PC-3 (cell line): ENCODE measurements around the gene WNT7B. TPM values are rescaled to one million over a fixed set of nuclear protein-coding genes. Genes with fewer than 3 reads are reported as not detected.

Experiments
- ATAC-seq: fragments of 200-7000 bp; cut with Tn5 transposase; 2 replicates; pipeline ENCODE4 v1.9.1; 2020; ENCODE audit warnings: mild to moderate bottlenecking, moderate library complexity
- BruUV-seq: library from RNA; stranded (reverse); fragments of 400-500 nt; replicated peaks from 2 replicates; lab custom pipeline; 2021; lab: Mats Ljungman, UMichigan
- CTCF ChIA-PET: fragments of 300-600 bp; sonication (Branson Sonifier 250); formaldehyde crosslinking; loops from one replicate; lab custom pipeline; 2022; ENCODE audit warnings: antibody characterized with exemption; lab: Charles Lee
- POLR2A ChIA-PET: fragments of 300-600 bp; sonication (Branson Sonifier 250); formaldehyde crosslinking; loops from one replicate; lab custom pipeline; 2022; ENCODE audit warnings: antibody characterized with exemption; ENCODE audit not compliant: unreplicated experiment; lab: Charles Lee
- DNase-seq: peaks from one replicate; pipeline ENCODE4 v3.0.0-alpha.2; 2015
- H2AFZ ChIP-seq: fragments of 300-600 bp; sonication (generic); 2 replicates; pipeline ENCODE4 v1.6.0; 2016; ENCODE audit warnings: antibody characterized with exemption, low read length
- H3F3A ChIP-seq: fragments of 300-600 bp; sonication (generic); one replicate; pipeline ENCODE4 v1.6.0; 2017; ENCODE audit warnings: antibody characterized with exemption, low read length, control low read depth, mild to moderate bottlenecking; ENCODE audit not compliant: unreplicated experiment
- H3K27ac ChIP-seq: fragments of 300-600 bp; sonication (generic); 2 replicates; pipeline ENCODE4 v1.5.1; 2016; ENCODE audit warnings: mild to moderate bottlenecking, low read length
- H3K27me3 ChIP-seq: fragments of 300-600 bp; sonication (generic); 2 replicates; pipeline ENCODE4 v1.6.1; 2016; ENCODE audit warnings: low read length, mixed read lengths
- H3K36me3 ChIP-seq: fragments of 300-600 bp; sonication (generic); 2 replicates; pipeline ENCODE4 v1.6.1; 2016; ENCODE audit warnings: low read depth, mixed run types, low read length, mixed read lengths
- H3K4me1 ChIP-seq: fragments of 300-600 bp; sonication (generic); 2 replicates; pipeline ENCODE4 v1.5.1; 2016; ENCODE audit warnings: low read length; ENCODE audit not compliant: insufficient read depth
- H3K4me2 ChIP-seq: fragments of 300-600 bp; sonication (generic); 2 replicates; pipeline ENCODE4 v1.6.0; 2016; ENCODE audit warnings: low read length
- H3K4me3 ChIP-seq: fragments of 300-600 bp; sonication (generic); 2 replicates; pipeline ENCODE4 v1.5.1; 2016; ENCODE audit warnings: mild to moderate bottlenecking, low read length, mixed read lengths
- H3K79me2 ChIP-seq: fragments of 300-600 bp; sonication (generic); 2 replicates; pipeline ENCODE4 v1.6.1; 2017; ENCODE audit warnings: low read length, mixed read lengths
- H3K9ac ChIP-seq: fragments of 300-600 bp; sonication (generic); 2 replicates; pipeline ENCODE4 v1.6.0; 2016; ENCODE audit warnings: mild to moderate bottlenecking, low read length
- H3K9me2 ChIP-seq: fragments of 300-600 bp; sonication (generic); replicated peaks from 2 replicates; pipeline ENCODE4 v1.6.1; 2016; ENCODE audit warnings: mixed run types, low read length, mixed read lengths
- H3K9me3 ChIP-seq: fragments of 300-600 bp; sonication (generic); 2 replicates; pipeline ENCODE4 v1.6.1; 2016; ENCODE audit warnings: low read length, mixed read lengths
- H4K20me1 ChIP-seq: fragments of 300-600 bp; sonication (generic); 2 replicates; pipeline ENCODE4 v1.6.1; 2016; ENCODE audit warnings: low read length, mixed read lengths
- EZH2 ChIP-seq: fragments of 300-600 bp; sonication (generic); IDR thresholded peaks from one replicate; pipeline ENCODE4 v1.6.1; 2017; ENCODE audit warnings: antibody characterized with exemption, mild to moderate bottlenecking, low read length; ENCODE audit not compliant: unreplicated experiment
- EZH2phosphoT487 ChIP-seq: fragments of 300-600 bp; sonication (generic); IDR thresholded peaks from 2 replicates; pipeline ENCODE4 v1.6.1; 2018; ENCODE audit warnings: mild to moderate bottlenecking, antibody characterized with exemption, low read length, borderline replicate concordance
- intact Hi-C: fragments of 100-400 bp; cut with micrococcal nuclease; formaldehyde crosslinking; loops from 2 replicates; pipeline ENCODE4 v1.9.0; 2023
- total RNA-seq: library from RNA; depleted of rRNA; stranded (reverse); fragments of >200 nt; gene quantifications from 2 replicates; pipeline ENCODE4 v1.2.3, GENCODE V29; 2014
- TF ChIP-seq, protein P1 (sequence below): fragments of 300-600 bp; sonication (generic); conservative IDR thresholded peaks from 2 replicates; pipeline ENCODE4 v1.5.1; 2017; ENCODE audit warnings: antibody characterized with exemption, low read depth, mild to moderate bottlenecking, low read length

Gene WNT7B
- total RNA-seq, 1 experiment from 2014 or later: 42.0 TPM

DNA sequence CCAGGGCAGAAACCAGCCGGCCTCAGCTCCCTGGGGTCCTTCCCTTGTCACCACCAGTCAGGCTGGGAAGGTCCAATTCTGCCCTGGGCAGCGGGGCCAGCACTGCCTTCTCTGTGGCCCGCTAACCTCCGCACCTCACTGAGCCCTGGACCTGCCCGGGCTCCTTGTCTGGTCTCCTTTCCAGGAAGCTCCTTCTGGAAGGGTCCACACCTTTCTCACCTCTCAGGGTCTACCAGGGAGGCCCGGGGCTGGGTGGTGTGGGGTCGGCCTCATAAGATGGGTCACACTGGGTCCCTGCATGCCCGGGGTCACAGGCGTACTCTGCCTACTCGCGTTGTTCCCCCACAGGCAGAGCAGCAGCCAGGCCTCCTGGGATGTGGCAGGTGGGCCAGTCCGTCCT is 69.0 kb downstream of the WNT7B start:
- no TSS peak for BruUV-seq
- no peaks in the 10 kb centered on the region for H3K36me3 ChIP-seq
- ChIA-PET POLR2A (no interaction called here), CTCF (no interaction called here)
- H3K4me3 ChIP-seq: no peak overlapping the region
- H3K9ac ChIP-seq: no peak overlapping the region
- H3K79me2 ChIP-seq: no peaks in the 10 kb centered on the region
- H4K20me1 ChIP-seq: no peaks in the 10 kb centered on the region
- no peaks in the 10 kb centered on the region for H3F3A ChIP-seq
- no peak overlapping the region for H3K4me2 ChIP-seq
- no peaks in the 10 kb centered on the region for H3K9me2 ChIP-seq
- H3K4me1 ChIP-seq: peaks cover 33% of the 10 kb centered on the region
- no peak for ATAC-seq
- intact Hi-C loops: no loop called here
- DNase-seq: no peak
- H3K27ac ChIP-seq: no peak overlapping the region
- no peaks in the 10 kb centered on the region for H3K27me3 ChIP-seq
- no peak overlapping the region for H2AFZ ChIP-seq
- no peaks in the 10 kb centered on the region for H3K9me3 ChIP-seq
- TF ChIP-seq, protein P1, sequence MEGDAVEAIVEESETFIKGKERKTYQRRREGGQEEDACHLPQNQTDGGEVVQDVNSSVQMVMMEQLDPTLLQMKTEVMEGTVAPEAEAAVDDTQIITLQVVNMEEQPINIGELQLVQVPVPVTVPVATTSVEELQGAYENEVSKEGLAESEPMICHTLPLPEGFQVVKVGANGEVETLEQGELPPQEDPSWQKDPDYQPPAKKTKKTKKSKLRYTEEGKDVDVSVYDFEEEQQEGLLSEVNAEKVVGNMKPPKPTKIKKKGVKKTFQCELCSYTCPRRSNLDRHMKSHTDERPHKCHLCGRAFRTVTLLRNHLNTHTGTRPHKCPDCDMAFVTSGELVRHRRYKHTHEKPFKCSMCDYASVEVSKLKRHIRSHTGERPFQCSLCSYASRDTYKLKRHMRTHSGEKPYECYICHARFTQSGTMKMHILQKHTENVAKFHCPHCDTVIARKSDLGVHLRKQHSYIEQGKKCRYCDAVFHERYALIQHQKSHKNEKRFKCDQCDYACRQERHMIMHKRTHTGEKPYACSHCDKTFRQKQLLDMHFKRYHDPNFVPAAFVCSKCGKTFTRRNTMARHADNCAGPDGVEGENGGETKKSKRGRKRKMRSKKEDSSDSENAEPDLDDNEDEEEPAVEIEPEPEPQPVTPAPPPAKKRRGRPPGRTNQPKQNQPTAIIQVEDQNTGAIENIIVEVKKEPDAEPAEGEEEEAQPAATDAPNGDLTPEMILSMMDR: no peak
- TF ChIP-seq EZH2phosphoT487: no peak
- no peak for TF ChIP-seq EZH2

DNA sequence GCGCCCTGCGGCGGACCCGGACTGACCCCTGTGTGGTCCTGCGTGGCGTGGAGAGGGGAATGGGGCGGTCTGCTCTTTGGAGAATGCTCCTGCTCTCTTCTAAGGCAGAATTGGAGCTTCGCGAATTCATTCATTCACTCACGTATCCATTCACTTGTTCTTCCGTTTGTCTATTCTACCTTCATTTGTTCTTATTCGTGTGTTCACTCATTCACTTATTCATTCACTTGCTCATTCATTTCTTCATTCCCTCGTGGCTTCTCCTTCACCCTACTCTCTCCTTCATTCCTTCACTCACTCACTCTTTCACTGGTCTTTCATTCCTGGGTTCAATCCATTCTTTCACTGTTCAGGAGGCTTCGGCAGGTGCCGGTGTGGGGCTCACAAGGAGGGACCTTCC is 69.6 kb downstream of the WNT7B start:
- Histone ChIP-seq H3F3A (no peaks in the 10 kb centered on the region), H4K20me1 (no peaks in the 10 kb centered on the region), H3K9ac (no peak overlapping the region), H3K36me3 (no peaks in the 10 kb centered on the region), H3K4me1 (peaks cover 32% of the 10 kb centered on the region), H2AFZ (no peak overlapping the region), H3K4me3 (no peak overlapping the region), H3K79me2 (no peaks in the 10 kb centered on the region), H3K4me2 (no peak overlapping the region), H3K9me3 (no peaks in the 10 kb centered on the region), H3K27me3 (no peaks in the 10 kb centered on the region), H3K27ac (no peak overlapping the region), H3K9me2 (no peaks in the 10 kb centered on the region)
- POLR2A ChIA-PET: no interaction called here
- ATAC-seq: no peak
- intact Hi-C loops: no loop called here
- CTCF ChIA-PET: no interaction called here
- no peak for DNase-seq
- TF ChIP-seq, protein P1: no peak
- no peak for TF ChIP-seq EZH2phosphoT487
- BruUV-seq: no TSS peak

DNA sequence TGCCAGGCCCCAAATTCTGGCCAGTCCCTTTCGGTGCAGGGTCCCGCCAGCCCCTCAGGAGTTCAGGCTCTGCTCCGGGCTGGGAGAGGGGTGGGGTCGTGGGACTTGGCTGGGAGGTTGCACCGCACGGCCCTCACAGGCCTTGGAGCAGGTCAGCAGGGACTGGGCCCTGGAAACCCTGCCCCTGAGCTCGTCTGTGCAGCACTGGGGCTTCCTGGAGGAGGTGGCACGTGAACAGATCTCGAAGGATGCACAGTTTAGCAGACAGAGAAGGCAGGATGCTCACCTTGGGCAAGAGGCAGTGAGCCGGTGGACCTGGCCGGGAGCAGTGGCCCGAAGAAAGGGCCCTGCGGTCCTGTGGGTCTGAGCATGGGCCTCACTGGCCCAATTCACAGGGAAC is 70.0 kb downstream of the WNT7B start:
- Histone ChIP-seq H3K9ac (no peak overlapping the region), H3K4me2 (no peak overlapping the region), H3K27ac (no peak overlapping the region), H2AFZ (no peak overlapping the region), H4K20me1 (no peaks in the 10 kb centered on the region), H3K4me3 (no peak overlapping the region), H3F3A (no peaks in the 10 kb centered on the region), H3K9me3 (no peaks in the 10 kb centered on the region), H3K9me2 (no peaks in the 10 kb centered on the region), H3K4me1 (peaks cover 27% of the 10 kb centered on the region), H3K27me3 (no peaks in the 10 kb centered on the region), H3K36me3 (no peaks in the 10 kb centered on the region), H3K79me2 (no peaks in the 10 kb centered on the region)
- POLR2A ChIA-PET: interaction anchor here (0.6 kb wide), 1 partner anchor 43 kb away, joined by 3 read pairs; no protein-coding TSS in a partner anchor
- TF ChIP-seq EZH2phosphoT487: no peak
- TF ChIP-seq, protein P1: no peak
- TF ChIP-seq EZH2: no peak
- BruUV-seq: no TSS peak
- intact Hi-C loops: no loop called here
- no peak for ATAC-seq
- no peak for DNase-seq
- CTCF ChIA-PET: no interaction called here
